Skeletal muscle satellite cell (primary cell): Measurements from ENCODE around the gene SERF2.
"Not testable (repeated sequence)": the region's sequence is repeated elsewhere in the genome, so short reads cannot be mapped to it uniquely, and the experiment has no call there.

Experiments
- H3K27me3 ChIP-seq: 2 replicates; pipeline ENCODE4 v1.7.0; 2013; ENCODE audit warnings: low read length; ENCODE audit not compliant: control insufficient read depth, insufficient read depth
- H3K36me3 ChIP-seq: 2 replicates; pipeline ENCODE4 v1.7.0; 2013; ENCODE audit warnings: mild to moderate bottlenecking, control low read depth, low read length; ENCODE audit not compliant: insufficient read depth
- H3K4me1 ChIP-seq: 2 replicates; pipeline ENCODE4 v1.7.0; 2013; ENCODE audit warnings: low read length; ENCODE audit not compliant: control insufficient read depth, insufficient read depth
- H3K4me2 ChIP-seq: 2 replicates; pipeline ENCODE4 v1.7.0; 2013; ENCODE audit warnings: mild to moderate bottlenecking, low read length
- H3K4me3 ChIP-seq: 2 replicates; pipeline ENCODE4 v1.7.0; 2013; ENCODE audit warnings: low read length
- H3K9ac ChIP-seq: 2 replicates; pipeline ENCODE4 v1.7.0; 2013; ENCODE audit warnings: mild to moderate bottlenecking, low read depth, low read length, moderate library complexity
- H3K9me3 ChIP-seq: replicated peaks from 2 replicates; pipeline ENCODE4 v1.7.0; 2013; ENCODE audit warnings: mild to moderate bottlenecking, control low read depth, low read length

SERF2 gene

DNA sequence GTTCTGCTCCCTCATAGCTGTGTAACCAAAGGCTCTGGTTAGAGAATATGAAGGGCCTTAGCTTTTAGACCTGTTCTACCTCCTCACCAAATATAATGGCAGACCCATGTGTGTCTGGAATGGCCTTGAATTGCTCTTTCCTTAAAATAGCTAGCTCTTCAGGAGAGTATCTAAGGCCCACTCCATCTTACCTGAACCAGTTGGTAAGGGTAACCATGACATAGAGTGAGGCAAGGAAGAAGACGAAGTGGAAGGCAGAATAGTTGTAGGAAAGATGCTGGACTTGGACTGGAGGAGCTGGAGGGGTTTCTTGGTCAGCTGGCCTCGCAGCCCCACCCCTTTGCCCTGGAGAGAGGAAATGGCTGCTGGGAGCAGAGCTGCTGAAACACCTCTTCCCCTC lies 3.1 kb downstream of the SERF2 start:
- H3K4me3 ChIP-seq: peak overlapping the region; percentile 99
- H3K4me2 ChIP-seq: peak overlapping the region; percentile 91
- H3K9me3 ChIP-seq: no peaks in the 10 kb centered on the region
- peaks cover 36% of the 10 kb centered on the region for H3K4me1 ChIP-seq
- no peaks in the 10 kb centered on the region for H3K27me3 ChIP-seq
- no peak overlapping the region for H3K9ac ChIP-seq
- H3K36me3 ChIP-seq: peaks cover 64% of the 10 kb centered on the region

- Histone ChIP-seq H3K9me3 (no peaks in the 10 kb centered on the region), H3K4me2 (no peak overlapping the region), H3K36me3 (peaks cover 64% of the 10 kb centered on the region), H3K4me3 (no peak overlapping the region), H3K4me1 (peaks cover 37% of the 10 kb centered on the region), H3K27me3 (no peaks in the 10 kb centered on the region), H3K9ac (no peak overlapping the region)
These were observed 3.9 kb downstream of the SERF2 start for GRCh38 chr15:43795997-43796396.

- H3K4me1 ChIP-seq: peaks cover 39% of the 10 kb centered on the region
- no peak overlapping the region for H3K4me2 ChIP-seq
- H3K9me3 ChIP-seq: no peaks in the 10 kb centered on the region
- H3K27me3 ChIP-seq: no peaks in the 10 kb centered on the region
- peaks cover 66% of the 10 kb centered on the region for H3K36me3 ChIP-seq
- H3K4me3 ChIP-seq: no peak overlapping the region
- no peak overlapping the region for H3K9ac ChIP-seq
These were observed 4.4 kb downstream of the SERF2 start for GRCh38 chr15:43796566-43796965.

DNA sequence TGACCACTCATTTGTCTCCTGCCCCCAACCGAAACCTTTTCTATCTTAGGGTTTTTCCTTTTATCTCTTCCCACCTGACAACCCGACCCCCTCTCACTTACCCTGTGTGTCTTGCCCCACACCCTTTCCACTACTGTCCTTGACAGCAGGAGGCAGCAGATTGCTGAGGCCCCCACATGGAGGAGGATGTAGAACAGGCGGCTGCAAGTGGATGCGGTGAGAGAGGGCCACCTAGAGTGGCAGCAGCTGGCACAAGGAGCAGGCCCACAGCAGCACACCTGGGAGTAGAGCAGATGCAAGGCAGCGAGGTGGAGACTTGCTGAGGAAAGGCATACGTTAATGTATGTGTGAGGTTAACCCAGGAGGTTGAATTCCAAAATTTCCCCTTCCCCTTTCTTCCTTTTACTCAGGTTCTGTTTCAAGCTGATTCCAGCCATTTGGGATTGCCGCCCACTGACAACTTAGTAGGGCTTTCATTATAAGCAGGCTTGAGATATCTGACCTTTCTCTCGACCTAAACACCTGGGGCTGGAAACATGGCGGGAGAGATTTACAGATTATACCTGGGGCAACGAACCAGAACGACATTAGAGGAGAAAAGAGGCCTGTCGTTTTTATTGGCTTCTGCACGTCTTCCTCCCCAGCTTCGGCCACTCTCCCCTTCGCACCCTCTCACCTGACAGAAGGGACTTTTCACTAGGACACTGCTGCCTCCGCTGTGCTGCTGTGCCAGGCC lies 7.3 kb downstream of the SERF2 start:
- Histone ChIP-seq H3K9me3 (no peaks in the 10 kb centered on the region), H3K4me1 (peaks cover 26% of the 10 kb centered on the region), H3K4me2 (no peak overlapping the region), H3K27me3 (no peaks in the 10 kb centered on the region), H3K9ac (peak overlapping the region; percentile 87), H3K36me3 (peaks cover 62% of the 10 kb centered on the region), H3K4me3 (no peak overlapping the region)

GRCh38 chr15:43799945-43800285 lies 7.8 kb downstream of the SERF2 start, which contains the start of gene SERINC4:
SERINC4 (minus strand) TSS chr15:43800220; CDS start chr15:43799986, 234 bp downstream.
- no peaks in the 10 kb centered on the region for H3K27me3 ChIP-seq
- H3K4me1 ChIP-seq: peaks cover 20% of the 10 kb centered on the region
- H3K4me2 ChIP-seq: peak within 1 kb of the TSS; percentile 85
- H3K4me3 ChIP-seq: peak within 1 kb of the TSS; percentile 88
- H3K9ac ChIP-seq: peak within 1 kb of the TSS; percentile 87
- peaks cover 65% of the 10 kb centered on the region for H3K36me3 ChIP-seq
- H3K9me3 ChIP-seq: no peaks in the 10 kb centered on the region

GRCh38 chr15:43800286-43801141 lies 8.4 kb downstream of the SERF2 start, which contains the start of gene HYPK:
HYPK (plus strand) TSS chr15:43800599; CDS start chr15:43800623, 24 bp downstream.
- peak within 1 kb of the TSS; percentile 88 for H3K4me3 ChIP-seq

DNA sequence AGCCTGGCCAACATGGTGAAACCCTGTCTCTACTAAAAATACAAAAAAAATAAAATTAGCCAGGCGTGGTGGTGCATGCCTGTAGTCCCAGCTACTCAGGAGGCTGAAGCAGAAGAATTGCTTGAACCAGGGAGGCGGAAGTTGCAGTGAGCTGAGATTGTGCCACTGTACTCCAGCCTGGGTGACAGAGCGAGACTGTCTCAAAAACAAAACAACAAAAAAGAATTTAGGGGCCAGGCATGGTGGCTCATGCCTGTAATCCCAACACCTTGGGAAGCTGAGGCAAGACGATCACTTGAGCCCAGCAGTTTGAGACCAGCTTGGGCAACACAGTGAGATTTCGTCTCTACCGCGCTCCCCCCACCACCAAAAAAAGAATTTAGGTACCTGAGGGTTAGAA lies 10.6 kb downstream of the SERF2 start:
- Histone ChIP-seq H3K4me1 (peaks cover 11% of the 10 kb centered on the region), H3K36me3 (peaks cover 57% of the 10 kb centered on the region)
- H3K9me3 ChIP-seq, H3K4me2 ChIP-seq, H3K27me3 ChIP-seq, H3K4me3 ChIP-seq, H3K9ac ChIP-seq: not testable (repeated sequence)

More at GRCh38 chr15:43800286-43801141, 8.4 kb downstream of the SERF2 start, which contains the start of gene HYPK:
- H3K9ac ChIP-seq: peak within 1 kb of the TSS; percentile 87
- H3K9me3 ChIP-seq: no peaks in the 10 kb centered on the region
- H3K27me3 ChIP-seq: no peaks in the 10 kb centered on the region
- peak within 1 kb of the TSS; percentile 85 for H3K4me2 ChIP-seq
- peaks cover 15% of the 10 kb centered on the region for H3K4me1 ChIP-seq
- H3K36me3 ChIP-seq: peaks cover 64% of the 10 kb centered on the region

GRCh38 chr15:43808435-43808950 lies 16.4 kb downstream of the SERF2 start:
- H3K9ac ChIP-seq: no peak overlapping the region
- no peaks in the 10 kb centered on the region for H3K9me3 ChIP-seq
- H3K36me3 ChIP-seq: peaks cover 63% of the 10 kb centered on the region
- no peak overlapping the region for H3K4me2 ChIP-seq
- no peaks in the 10 kb centered on the region for H3K27me3 ChIP-seq
- no peaks in the 10 kb centered on the region for H3K4me1 ChIP-seq
- no peak overlapping the region for H3K4me3 ChIP-seq

GRCh38 chr15:43808960-43809678 lies 17.0 kb downstream of the SERF2 start:
- Histone ChIP-seq H3K4me1 (no peaks in the 10 kb centered on the region), H3K9ac (no peak overlapping the region), H3K36me3 (peaks cover 68% of the 10 kb centered on the region), H3K9me3 (no peaks in the 10 kb centered on the region), H3K4me3 (no peak overlapping the region), H3K4me2 (no peak overlapping the region), H3K27me3 (no peaks in the 10 kb centered on the region)

GRCh38 chr15:43815064-43815463 lies 22.9 kb downstream of the SERF2 start:
- H3K36me3 ChIP-seq: peaks cover 53% of the 10 kb centered on the region
- H3K9ac ChIP-seq, H3K4me1 ChIP-seq, H3K4me2 ChIP-seq, H3K4me3 ChIP-seq, H3K27me3 ChIP-seq, H3K9me3 ChIP-seq: not testable (repeated sequence)

DNA sequence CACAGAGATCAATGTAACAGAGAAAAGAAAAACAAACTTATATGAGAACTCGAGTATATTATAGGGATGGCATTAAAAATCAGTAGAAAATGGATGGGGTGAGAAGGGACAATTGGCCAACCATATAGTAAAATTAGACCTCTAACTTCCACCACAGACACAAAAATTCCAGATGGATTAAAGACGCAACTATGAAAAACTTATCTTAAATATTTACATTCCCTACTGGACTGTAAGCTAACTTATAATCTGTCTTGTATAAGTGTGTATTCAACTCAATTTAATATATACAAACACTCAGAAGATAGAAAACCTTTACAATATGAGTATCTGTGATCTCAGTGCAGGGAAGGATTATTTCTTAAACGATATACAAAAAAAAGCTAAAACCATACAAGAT lies 29.4 kb downstream of the SERF2 start:
- Histone ChIP-seq H3K4me3 (no peak overlapping the region), H3K4me1 (peaks cover 14% of the 10 kb centered on the region), H3K9ac (no peak overlapping the region), H3K27me3 (no peaks in the 10 kb centered on the region), H3K4me2 (peak overlapping the region; percentile 28), H3K9me3 (no peaks in the 10 kb centered on the region), H3K36me3 (peaks cover 12% of the 10 kb centered on the region)
